Measurements from ENCODE around the gene IL3.

The IL3 gene

DNA sequence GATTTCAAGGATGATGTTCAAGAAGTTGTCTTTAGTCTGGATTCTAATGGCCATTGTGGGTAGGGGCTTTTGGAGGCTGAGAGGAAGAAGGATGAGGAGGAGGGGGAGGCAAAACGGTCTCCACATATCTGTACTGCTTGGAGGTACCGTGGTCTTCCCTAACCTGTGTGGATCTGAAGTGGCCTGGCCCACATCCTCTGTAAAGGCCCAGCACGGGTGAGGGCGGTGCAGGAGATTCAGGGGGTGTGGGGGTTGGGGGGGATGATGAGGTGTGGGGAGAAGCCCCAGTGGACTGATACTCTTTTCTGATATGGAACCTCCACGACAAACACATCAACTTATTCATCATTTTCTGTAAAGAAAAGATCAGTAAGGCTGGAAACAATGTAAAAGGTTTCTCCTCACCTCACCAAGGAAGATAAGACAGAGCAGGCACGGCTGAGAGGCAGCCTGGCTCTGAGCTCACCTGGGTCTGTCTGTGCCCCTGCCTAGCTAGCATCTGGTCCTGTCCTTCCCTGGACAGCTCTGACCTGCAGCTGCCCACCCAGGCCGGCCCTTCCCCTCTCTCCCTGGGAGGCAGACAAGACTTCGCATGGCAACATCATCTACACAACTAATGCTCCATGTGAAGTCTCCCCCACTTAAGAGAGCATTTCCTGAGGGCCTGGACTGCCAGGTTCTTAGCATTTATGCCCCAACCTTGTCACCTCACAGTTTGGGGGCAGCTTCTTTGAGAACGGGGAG is 5.6 kb upstream of the IL3 start:
- no peak for DNase-seq
- in situ Hi-C loops (cut with HindIII; ENCODE audit: low pct_ligation_motif_present, low pct_unique_long_range_greater_than_20kb, low sequenced_read_pairs): no loop called here

DNA sequence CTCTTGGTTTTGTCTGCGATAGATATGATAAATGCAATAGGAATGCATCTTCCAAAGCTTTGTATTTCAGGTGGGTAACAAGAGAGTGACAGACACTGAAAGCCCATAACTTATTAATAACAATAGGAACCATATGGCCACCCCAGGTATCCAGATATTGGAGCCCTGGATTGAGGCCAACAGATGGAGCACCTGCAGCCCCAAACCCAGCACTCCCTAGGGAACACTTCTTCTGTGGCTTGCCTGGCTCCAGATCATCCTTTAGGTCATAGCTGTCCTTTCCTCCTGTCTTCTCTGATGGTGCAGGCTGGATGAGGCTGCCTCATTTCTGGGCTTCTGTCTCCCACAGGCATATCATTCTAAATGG is 5.0 kb upstream of the IL3 start:
- in situ Hi-C loops (cut with HindIII; ENCODE audit: low pct_ligation_motif_present, low pct_unique_long_range_greater_than_20kb, low sequenced_read_pairs): no loop called here
- DNase-seq: no peak

- DNase-seq: no peak
- in situ Hi-C loops (cut with HindIII; ENCODE audit: low pct_ligation_motif_present, low pct_unique_long_range_greater_than_20kb, low sequenced_read_pairs): no loop called here
Measured at GRCh38 chr5:132055808-132056609, 4.4 kb upstream of the IL3 start.

DNA sequence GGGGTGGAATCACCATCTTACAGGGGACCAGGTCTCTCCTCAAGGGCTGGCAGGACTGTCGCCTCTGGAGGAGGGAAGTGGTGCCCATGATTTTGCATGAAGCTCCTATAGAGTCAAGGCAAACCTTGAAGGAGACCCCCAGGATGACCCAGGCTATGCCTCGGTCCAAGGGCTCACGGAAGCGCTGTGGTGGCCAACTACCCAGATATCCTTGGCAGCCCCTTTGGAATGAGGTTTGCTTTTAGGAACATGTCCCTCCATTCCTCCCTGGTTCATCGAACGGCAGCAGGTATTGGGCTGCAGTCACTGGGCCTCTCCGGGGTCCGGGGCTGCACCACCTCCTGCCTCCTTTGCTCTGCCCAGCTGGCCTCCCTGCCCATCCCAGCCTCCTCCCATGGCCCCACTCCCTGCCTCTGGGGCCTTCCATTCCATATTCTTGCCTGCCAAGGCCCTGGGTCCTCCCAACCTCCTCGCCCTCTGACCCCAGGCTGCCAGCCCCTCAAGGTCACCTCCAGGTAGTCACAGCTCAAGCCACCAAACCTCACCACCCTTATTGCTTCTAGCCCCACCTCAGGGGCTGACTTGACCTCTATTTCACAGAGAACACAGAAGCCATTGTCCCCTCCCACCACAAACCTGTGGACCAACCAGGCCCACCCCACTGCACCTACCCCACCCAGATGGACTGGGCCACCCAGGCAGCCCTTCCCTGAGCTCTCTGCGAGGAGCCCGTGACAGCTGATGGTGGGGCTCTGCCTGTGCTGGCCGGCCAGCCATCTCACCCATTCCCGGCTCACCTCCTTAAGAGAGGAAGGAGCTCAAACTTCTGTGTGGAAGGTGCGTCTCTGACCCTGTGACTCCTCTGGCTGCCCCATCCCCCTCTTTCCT is 3.6 kb upstream of the IL3 start:
- in situ Hi-C loops (cut with HindIII; ENCODE audit: low pct_ligation_motif_present, low pct_unique_long_range_greater_than_20kb, low sequenced_read_pairs): no loop called here
- no peak for DNase-seq

DNA sequence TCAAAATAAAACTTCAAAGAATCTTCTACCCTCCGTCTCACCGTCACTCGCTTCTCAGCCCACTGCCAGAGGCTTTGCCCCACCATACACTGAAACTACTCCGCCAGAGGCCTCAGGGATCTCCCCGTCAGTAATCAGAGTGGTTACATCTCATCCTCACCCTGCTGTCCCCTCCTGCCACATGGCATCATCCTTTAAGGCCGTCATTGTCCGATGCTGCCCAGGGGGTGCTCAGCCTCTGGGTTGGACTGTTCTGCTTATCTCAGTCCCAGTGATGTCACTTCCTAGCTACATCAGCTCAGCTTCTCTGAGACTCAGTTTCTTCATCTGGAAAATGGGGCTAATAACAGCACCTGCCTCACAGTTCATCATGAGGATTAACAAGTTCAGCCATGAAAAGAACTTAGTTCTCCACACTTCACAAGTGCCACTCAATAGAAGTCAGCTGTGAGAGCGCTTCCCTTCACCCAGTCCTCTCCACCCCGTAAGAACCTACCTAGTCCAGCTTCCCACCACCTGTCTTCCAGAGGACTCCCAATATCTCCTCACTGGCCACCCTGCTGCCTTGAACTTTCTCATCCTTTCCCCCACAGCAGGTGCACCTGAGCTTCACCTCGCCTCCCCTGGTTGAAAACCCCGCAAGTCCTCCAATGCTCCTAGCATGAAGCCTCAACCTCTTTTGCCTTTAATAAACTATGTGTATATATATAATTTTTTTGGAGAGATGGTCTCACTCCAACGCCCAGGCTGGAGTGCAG is 2.8 kb upstream of the IL3 start:
- DNase-seq: no peak

GRCh38 chr5:132058646-132059042 is 1.8 kb upstream of the IL3 start:
- in situ Hi-C loops (cut with HindIII; ENCODE audit: low pct_ligation_motif_present, low pct_unique_long_range_greater_than_20kb, low sequenced_read_pairs): no loop called here
- no peak for DNase-seq

More for the DNA sequence above, 2.8 kb upstream of the IL3 start:
- in situ Hi-C loops (cut with HindIII; ENCODE audit: low pct_ligation_motif_present, low pct_unique_long_range_greater_than_20kb, low sequenced_read_pairs): no loop called here

DNA sequence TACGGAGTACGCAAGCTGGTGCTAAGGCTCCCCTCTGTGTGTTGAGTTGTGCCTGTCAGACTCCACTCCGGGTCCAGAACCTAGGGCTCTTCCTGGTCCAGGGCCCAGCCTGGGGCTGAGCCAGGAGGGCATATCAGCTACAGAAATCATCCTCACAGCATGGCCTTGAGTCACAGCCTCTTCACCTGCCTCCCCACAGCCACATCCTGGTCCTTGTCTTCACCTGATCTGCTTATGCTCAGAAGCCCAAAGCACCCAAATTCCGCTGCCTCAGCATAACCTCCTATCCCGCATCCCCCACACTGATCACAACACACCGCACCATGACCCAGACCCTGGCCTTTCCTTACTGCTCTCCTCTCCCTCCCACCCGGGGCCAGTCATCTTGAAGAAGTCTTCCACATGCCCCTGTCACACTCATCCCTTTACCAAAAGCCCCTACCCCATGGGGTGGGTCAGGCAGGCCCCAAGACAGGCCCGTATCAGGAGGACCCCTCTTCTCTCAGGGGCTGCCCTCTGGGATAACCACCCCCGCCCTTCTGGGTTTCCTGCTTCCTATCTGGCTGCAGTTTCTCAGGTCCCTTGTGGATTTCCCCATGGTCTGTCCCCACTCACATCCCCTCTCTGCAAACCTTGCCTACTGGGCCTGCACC is 1.3 kb upstream of the IL3 start:
- in situ Hi-C loops (cut with HindIII; ENCODE audit: low pct_ligation_motif_present, low pct_unique_long_range_greater_than_20kb, low sequenced_read_pairs): no loop called here
- no peak for DNase-seq

DNA sequence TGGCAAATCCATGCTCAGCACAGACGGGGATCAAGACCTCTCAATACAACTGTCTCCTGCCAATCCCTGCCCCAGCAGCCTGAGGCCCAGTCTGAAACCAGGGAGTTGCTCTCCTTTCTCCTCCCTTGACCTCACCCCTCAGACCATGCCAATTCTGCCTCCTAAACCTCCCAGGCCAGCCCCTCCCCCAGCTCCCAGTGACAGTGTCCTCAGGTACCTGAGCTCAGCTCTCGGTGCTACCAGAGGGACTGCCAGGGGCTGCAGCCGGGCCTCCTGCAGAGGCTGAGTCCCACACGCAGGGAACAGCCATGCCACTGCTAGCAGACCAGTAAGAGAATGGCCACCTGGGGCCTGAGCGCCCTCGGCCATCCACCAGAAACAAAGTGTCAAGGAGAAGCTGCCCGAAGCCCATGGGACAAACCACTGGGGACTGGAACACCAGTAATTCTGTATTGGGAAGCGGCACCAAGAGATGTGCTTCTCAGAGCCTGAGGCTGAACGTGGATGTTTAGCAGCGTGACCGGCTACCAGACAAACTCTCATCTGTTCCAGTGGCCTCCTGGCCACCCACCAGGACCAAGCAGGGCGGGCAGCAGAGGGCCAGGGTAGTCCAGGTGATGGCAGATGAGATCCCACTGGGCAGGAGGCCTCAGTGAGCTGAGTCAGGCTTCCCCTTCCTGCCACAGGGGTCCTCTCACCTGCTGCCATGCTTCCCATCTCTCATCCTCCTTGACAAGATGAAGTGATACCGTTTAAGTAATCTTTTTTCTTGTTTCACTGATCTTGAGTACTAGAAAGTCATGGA is 557 bp upstream of the IL3 start:
- no peak for DNase-seq
- in situ Hi-C loops (cut with HindIII; ENCODE audit: low pct_ligation_motif_present, low pct_unique_long_range_greater_than_20kb, low sequenced_read_pairs): no loop called here

DNA sequence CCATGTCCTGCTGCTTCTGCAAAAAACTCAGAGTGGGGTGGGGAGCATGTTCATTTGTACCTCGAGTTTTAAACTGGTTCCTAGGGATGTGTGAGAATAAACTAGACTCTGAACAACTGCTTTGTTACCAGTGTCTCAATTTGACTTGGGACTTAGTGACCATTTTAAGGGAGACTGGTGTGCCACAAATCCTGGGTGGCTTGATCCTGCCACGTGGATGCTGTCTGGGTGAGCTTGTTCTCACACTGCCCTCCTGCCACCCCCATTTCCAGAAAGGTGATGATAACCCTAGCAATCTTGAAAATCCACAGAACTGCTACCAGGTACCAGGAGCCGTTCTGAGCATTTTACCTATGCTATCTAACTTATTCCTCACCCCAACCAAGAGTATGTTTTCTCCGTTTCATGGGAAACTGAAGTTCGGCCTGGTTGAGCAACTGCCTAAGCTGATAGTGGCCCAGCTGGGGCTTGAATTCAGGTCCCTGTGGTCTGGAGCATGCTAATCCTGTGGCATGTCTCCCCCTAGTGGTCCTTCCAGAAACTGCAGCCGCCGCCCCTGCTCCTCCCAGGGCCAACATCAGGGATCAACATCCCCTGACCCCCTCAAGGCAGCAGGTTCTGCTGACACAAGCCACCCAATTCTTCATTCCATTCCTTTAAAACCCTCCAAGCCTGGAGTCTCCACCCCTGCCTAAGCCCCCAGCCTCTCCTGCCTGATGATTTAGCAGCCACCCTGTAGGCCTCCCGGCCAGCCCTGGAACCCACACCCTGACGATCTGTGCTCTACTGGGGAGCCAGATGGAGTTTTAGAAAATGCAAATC is 2.8 kb downstream of the IL3 start:
- DNase-seq: peak; percentile 50
- in situ Hi-C loops (cut with HindIII; ENCODE audit: low pct_ligation_motif_present, low pct_unique_long_range_greater_than_20kb, low sequenced_read_pairs): no loop called here

DNA sequence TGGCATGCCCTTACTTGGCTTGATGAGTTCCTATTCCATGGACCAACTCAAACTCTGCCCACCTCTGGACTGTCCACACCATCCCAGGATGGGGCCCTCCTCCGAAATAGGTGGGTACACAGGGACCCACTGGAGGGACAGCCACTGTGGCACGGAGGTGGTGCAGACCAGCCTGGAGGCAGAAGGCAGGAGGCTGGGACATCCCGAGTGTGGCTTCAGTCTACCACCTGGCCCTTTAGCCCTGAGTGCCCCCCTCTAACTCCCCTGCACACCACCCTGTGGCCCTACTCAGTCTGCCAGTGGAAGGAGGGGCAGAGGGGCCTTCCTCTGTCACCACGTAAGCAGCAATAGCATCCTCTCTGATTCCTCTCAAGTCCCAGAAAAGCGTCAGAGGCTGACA is 3.7 kb downstream of the IL3 start:
- DNase-seq: no peak
- in situ Hi-C loops (cut with HindIII; ENCODE audit: low pct_ligation_motif_present, low pct_unique_long_range_greater_than_20kb, low sequenced_read_pairs): no loop called here

DNA sequence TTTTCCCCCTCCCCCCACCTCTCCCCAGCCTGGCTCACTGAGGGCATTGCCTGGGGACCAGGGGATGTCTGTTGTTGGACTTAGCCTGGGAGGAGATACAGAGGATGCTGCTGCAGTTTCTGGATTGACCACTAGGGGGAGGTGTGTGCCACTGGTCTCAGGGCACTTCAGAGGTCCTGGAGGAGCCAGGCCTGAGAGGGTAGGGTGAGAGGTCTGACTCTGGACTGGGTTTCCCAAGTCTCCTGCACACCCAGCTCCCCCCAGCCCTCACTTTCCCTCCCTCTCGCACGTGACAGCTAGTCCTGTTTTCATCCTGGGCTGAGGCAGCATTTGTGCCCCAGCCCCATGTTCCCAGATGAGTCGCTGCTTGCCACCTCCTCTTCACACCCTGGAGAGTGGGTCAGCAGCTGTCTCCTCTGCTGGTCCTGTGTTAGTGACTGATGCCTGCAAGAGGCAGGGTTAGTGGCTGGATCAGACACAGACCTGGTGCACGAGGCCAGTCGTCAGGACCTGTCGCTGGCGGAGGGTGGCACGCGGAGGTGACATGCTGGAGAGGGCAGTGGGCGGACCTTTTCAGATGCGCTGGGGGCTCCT is 4.4 kb downstream of the IL3 start:
- DNase-seq: peak; percentile 73
- in situ Hi-C loops (cut with HindIII; ENCODE audit: low pct_ligation_motif_present, low pct_unique_long_range_greater_than_20kb, low sequenced_read_pairs): no loop called here

DNA sequence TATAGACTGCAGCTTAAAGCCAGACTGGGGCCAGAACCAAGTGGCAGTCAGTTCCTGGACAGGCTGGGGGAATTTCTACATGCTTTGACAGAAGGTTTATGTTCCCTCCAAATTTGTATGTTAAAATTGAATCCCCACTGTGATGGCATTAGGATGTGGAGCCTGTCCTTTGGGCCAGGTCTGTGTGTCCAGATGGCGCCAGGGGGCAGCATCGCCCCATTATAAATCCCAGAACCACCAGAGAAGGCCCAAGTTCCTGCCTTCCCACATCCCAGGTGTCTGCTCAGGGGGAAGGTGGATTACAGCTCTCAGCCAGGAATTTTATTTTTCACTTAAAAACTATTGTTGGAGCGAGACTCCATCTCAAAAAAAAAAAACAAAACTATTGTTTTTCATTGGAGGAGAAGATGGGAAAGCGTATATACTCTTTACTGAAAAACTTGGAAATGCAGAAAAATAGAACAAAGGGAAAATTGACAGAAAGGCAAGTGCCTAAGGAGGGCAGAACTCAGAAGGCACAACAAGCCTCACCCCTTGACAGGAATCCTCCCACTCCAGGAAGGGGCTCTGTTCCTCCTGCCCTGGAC is 5.0 kb downstream of the IL3 start:
- in situ Hi-C loops (cut with HindIII; ENCODE audit: low pct_ligation_motif_present, low pct_unique_long_range_greater_than_20kb, low sequenced_read_pairs): no loop called here
- DNase-seq: peak; percentile 68

DNA sequence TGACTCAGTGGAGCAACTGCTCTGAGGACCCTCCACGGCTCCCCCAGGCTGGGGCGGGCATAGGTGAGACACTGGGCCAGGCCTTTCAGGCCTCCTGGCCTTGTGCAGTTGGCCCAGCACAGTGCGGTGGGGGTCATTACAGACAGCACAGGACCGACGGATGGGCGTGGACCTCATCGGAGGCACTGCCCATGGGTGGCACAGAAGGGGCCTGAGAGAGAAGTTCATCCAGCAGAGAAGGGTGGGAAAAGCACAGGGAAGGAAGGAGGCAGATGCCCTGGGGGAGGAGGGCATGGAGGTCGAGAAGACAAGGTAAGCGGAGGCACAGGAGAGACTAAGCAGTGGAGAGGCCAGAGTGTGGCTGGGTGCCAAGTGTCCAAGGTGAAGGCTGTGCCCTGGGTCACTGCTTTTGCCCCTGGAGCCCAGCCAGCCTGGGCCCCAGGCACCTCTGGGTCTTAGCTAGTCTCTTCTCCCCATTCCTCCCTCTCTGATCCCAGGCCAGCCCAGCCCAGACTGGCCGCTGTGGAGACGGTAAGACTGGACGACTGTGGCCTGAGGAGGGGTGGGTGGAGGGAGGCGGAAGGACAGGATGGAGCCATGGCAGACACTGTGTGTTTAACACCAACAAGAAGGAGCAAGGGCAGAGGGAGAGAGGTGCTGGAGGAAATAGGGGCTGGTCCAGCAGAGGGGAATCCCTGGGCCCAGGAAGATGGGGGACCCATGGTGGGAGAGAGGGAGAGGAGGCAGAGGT is 5.7 kb downstream of the IL3 start:
- DNase-seq: no peak
- in situ Hi-C loops (cut with HindIII; ENCODE audit: low pct_ligation_motif_present, low pct_unique_long_range_greater_than_20kb, low sequenced_read_pairs): no loop called here

GRCh38 chr5:132066871-132067270 is 6.4 kb downstream of the IL3 start:
- DNase-seq: no peak
- in situ Hi-C loops (cut with HindIII; ENCODE audit: low pct_ligation_motif_present, low pct_unique_long_range_greater_than_20kb, low sequenced_read_pairs): no loop called here

DNA sequence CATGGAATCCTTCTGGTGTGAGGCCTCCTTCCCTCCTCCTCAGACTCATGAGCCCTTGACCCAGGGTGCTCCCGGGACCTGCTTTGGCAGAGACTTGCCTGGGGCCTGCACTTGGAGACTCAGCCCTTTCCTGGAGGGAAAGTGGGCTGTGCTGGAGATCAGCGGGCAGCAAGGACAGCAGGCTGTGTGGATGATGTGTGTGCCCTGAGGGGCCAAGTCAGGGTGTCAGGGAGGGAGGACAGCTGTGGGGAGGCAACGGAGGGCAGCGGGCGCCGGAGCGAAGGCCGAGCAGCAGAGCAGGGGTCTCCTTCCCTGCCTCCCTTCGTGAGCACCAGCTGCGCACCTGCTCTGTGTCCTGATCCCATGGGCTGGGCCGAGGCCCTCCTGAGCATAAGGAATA is 7.0 kb downstream of the IL3 start:
- DNase-seq: no peak
- in situ Hi-C loops (cut with HindIII; ENCODE audit: low pct_ligation_motif_present, low pct_unique_long_range_greater_than_20kb, low sequenced_read_pairs): no loop called here
